Hematopoietic multipotent progenitor cell treated with erythropoietin and hydrocortisone succinate and interleukin-3 and kit ligand, for 6 days (in vitro differentiated cells): ENCODE measurements around the gene ZCCHC9.

Experiments
- DNase-seq: peaks from one replicate; pipeline ENCODE4 v3.0.0-alpha.2; 2015

The ZCCHC9 gene

GRCh38 chr5:81359881-81360280 lies 58.5 kb downstream of the ZCCHC9 start:
- DNase-seq: no peak

- no peak for DNase-seq
Observed at GRCh38 chr5:81360640-81361039, 59.3 kb downstream of the ZCCHC9 start.

- DNase-seq: no peak
Observed at GRCh38 chr5:81361600-81361999, 60.2 kb downstream of the ZCCHC9 start.
